Measurements from ENCODE around the gene AMPD3.

DNA sequence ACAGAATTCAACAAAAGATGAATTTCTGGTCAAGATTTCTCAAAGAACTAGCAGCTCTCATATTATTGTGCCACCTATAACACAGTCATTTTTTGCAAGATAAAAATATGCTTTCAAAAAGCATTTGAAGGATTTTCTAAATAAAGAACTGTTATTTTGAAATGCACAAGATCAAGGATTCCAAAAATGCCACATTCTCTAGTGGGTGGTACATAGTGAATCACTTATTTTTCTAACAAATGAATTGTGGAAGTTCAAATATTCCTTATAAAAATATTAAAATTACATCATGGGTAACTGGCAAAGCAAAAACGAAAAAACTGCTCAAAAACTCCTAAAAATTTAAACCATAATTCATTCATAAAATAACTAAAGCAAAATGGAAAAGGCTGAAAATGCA is 83.9 kb downstream of the AMPD3 start:
- TF ChIP-seq TAF1 (IDR thresholded peaks at IDR 0.05; ENCODE audit: borderline replicate concordance, low read depth, low read length) (no peak), POLR2AphosphoS5 (IDR thresholded peaks at IDR 0.05; ENCODE audit: low read depth, low read length) (no peak), POLR2A (IDR thresholded peaks at IDR 0.05; ENCODE audit: low read depth, low read length) (no peak)

Measured in GM12892 (cell line).